DOHH2 (cell line): Measurements from ENCODE around the gene PAK5.

Source experiments
- H3F3A ChIP-seq: fragments of 200-600 bp; sonication (generic), shearing (Covaris generic); 2 replicates; pipeline ENCODE4 v1.6.0; 2016; ENCODE audit warnings: antibody characterized with exemption, mild to moderate bottlenecking; ENCODE audit not compliant: control insufficient read depth, insufficient read depth
- H3K27ac ChIP-seq: fragments of 200-600 bp; sonication (generic); 2 replicates; pipeline ENCODE4 v1.5.1; 2014; ENCODE audit warnings: low read depth, mild to moderate bottlenecking, low read length, moderate library complexity
- H3K27me3 ChIP-seq: fragments of 200-600 bp; sonication (generic); 2 replicates; pipeline ENCODE4 v1.6.1; 2014; ENCODE audit warnings: mild to moderate bottlenecking, low read length, mixed read lengths; ENCODE audit not compliant: control insufficient read depth
- H3K36me3 ChIP-seq: fragments of 200-600 bp; sonication (generic); 2 replicates; pipeline ENCODE4 v1.6.1; 2014; ENCODE audit warnings: mild to moderate bottlenecking, low read length, moderate library complexity, mixed read lengths; ENCODE audit not compliant: control insufficient read depth
- H3K4me1 ChIP-seq: fragments of 200-600 bp; sonication (generic); 2 replicates; pipeline ENCODE4 v1.6.1; 2014; ENCODE audit warnings: mild to moderate bottlenecking, low read length, mixed read lengths; ENCODE audit not compliant: control insufficient read depth
- H3K4me2 ChIP-seq: fragments of 200-600 bp; sonication (generic); 2 replicates; pipeline ENCODE4 v1.6.0; 2014; ENCODE audit warnings: mild to moderate bottlenecking, low read length, moderate library complexity
- H3K4me3 ChIP-seq: fragments of 200-600 bp; sonication (generic); 2 replicates; pipeline ENCODE4 v1.5.1; 2014; ENCODE audit warnings: mild to moderate bottlenecking, low read length, mixed read lengths
- H3K79me2 ChIP-seq: fragments of 200-600 bp; sonication (generic); 2 replicates; pipeline ENCODE4 v1.6.1; 2014; ENCODE audit warnings: mild to moderate bottlenecking, low read length, mixed read lengths; ENCODE audit not compliant: control insufficient read depth
- H3K9me2 ChIP-seq: fragments of 200-600 bp; sonication (generic); replicated peaks from 2 replicates; pipeline ENCODE4 v1.6.1; 2014; ENCODE audit warnings: mild to moderate bottlenecking, low read length, mixed read lengths; ENCODE audit not compliant: control insufficient read depth
- H3K9me3 ChIP-seq: fragments of 200-600 bp; sonication (generic); 2 replicates; pipeline ENCODE4 v1.6.1; 2014; ENCODE audit warnings: antibody characterized with exemption, low read length, mixed read lengths; ENCODE audit not compliant: control insufficient read depth, insufficient read depth
- H4K20me1 ChIP-seq: fragments of 200-600 bp; sonication (generic); 2 replicates; pipeline ENCODE4 v1.6.0; 2014; ENCODE audit warnings: low read depth, mild to moderate bottlenecking, antibody characterized with exemption, low read length, moderate library complexity; ENCODE audit not compliant: control insufficient read depth, insufficient read depth
- CTCF ChIP-seq: fragments of 200-600 bp; sonication (generic); IDR thresholded peaks from one replicate; pipeline ENCODE4 v1.5.1; 2014; ENCODE audit warnings: antibody characterized with exemption, mild to moderate bottlenecking, low read depth, low read length; ENCODE audit not compliant: poor library complexity, severe bottlenecking
- EZH2phosphoT487 ChIP-seq: fragments of 200-600 bp; sonication (generic); IDR thresholded peaks from 2 replicates; pipeline ENCODE4 v1.6.1; 2017; ENCODE audit warnings: borderline replicate concordance, mild to moderate bottlenecking, antibody characterized with exemption, low read length, moderate library complexity, mixed read lengths

Gene PAK5

GRCh38 chr20:9809271-9809670, 29.6 kb downstream of the PAK5 start:
- no peaks in the 10 kb centered on the region for H3K79me2 ChIP-seq
- H3F3A ChIP-seq, result no peaks in the 10 kb centered on the region
- no peaks in the 10 kb centered on the region for H3K9me2 ChIP-seq
- no peaks in the 10 kb centered on the region for H4K20me1 ChIP-seq
- no peak overlapping the region for H3K27ac ChIP-seq
- H3K27me3 ChIP-seq, result no peaks in the 10 kb centered on the region
- H3K4me1 ChIP-seq, result no peaks in the 10 kb centered on the region
- no peaks in the 10 kb centered on the region for H3K36me3 ChIP-seq
- H3K4me2 ChIP-seq, result no peak overlapping the region
- no peaks in the 10 kb centered on the region for H3K9me3 ChIP-seq
- no peak overlapping the region for H3K4me3 ChIP-seq
- TF ChIP-seq CTCF, result no peak
- TF ChIP-seq EZH2phosphoT487, result no peak

GRCh38 chr20:9808166-9808565, 30.7 kb downstream of the PAK5 start:
- H3K27me3 ChIP-seq, result no peaks in the 10 kb centered on the region
- H3K9me3 ChIP-seq, result no peaks in the 10 kb centered on the region
- H4K20me1 ChIP-seq, result no peaks in the 10 kb centered on the region
- no peaks in the 10 kb centered on the region for H3K4me1 ChIP-seq
- H3K36me3 ChIP-seq, result no peaks in the 10 kb centered on the region
- no peaks in the 10 kb centered on the region for H3K9me2 ChIP-seq
- H3K27ac ChIP-seq, result no peak overlapping the region
- no peak overlapping the region for H3K4me3 ChIP-seq
- no peaks in the 10 kb centered on the region for H3F3A ChIP-seq
- no peaks in the 10 kb centered on the region for H3K79me2 ChIP-seq
- no peak overlapping the region for H3K4me2 ChIP-seq
- TF ChIP-seq EZH2phosphoT487 (no peak), CTCF (no peak)

GRCh38 chr20:9807136-9807535, 31.7 kb downstream of the PAK5 start:
- Histone ChIP-seq H3K27ac (no peak overlapping the region), H3K36me3 (no peaks in the 10 kb centered on the region), H3K4me3 (no peak overlapping the region), H3K4me1 (no peaks in the 10 kb centered on the region), H3F3A (no peaks in the 10 kb centered on the region), H3K27me3 (no peaks in the 10 kb centered on the region), H3K79me2 (no peaks in the 10 kb centered on the region), H4K20me1 (no peaks in the 10 kb centered on the region), H3K9me3 (no peaks in the 10 kb centered on the region), H3K9me2 (no peaks in the 10 kb centered on the region), H3K4me2 (no peak overlapping the region)
- TF ChIP-seq CTCF (no peak), EZH2phosphoT487 (no peak)

GRCh38 chr20:9800421-9800820, 38.5 kb downstream of the PAK5 start:
- no peak for TF ChIP-seq EZH2phosphoT487
- TF ChIP-seq CTCF, result no peak
- H4K20me1 ChIP-seq, result no peaks in the 10 kb centered on the region

More at GRCh38 chr20:9800421-9800820, 38.5 kb downstream of the PAK5 start:
- H3K36me3 ChIP-seq, result no peaks in the 10 kb centered on the region
- no peaks in the 10 kb centered on the region for H3K79me2 ChIP-seq
- H3K9me2 ChIP-seq, result no peaks in the 10 kb centered on the region
- no peak overlapping the region for H3K27ac ChIP-seq
- no peak overlapping the region for H3K4me2 ChIP-seq
- H3K4me1 ChIP-seq, result no peaks in the 10 kb centered on the region
- H3K4me3 ChIP-seq, result no peak overlapping the region
- no peaks in the 10 kb centered on the region for H3K27me3 ChIP-seq
- H3K9me3 ChIP-seq, result no peaks in the 10 kb centered on the region
- H3F3A ChIP-seq, result no peaks in the 10 kb centered on the region
